Ishikawa (cell line): Measurements from ENCODE around the gene KHDRBS2.

Experiments
- CEBPB ChIP-seq: IDR thresholded peaks from 2 replicates; pipeline ENCODE4 v1.6.1; 2012
- CREB1 ChIP-seq: IDR thresholded peaks from 2 replicates; pipeline ENCODE4 v1.6.1; 2012; ENCODE audit warnings: low read depth
- EGR1 ChIP-seq: IDR thresholded peaks from 2 replicates; pipeline ENCODE4 v1.6.1; 2012
- EP300 ChIP-seq: IDR thresholded peaks from 2 replicates; pipeline ENCODE4 v1.6.1; 2012; ENCODE audit warnings: borderline replicate concordance
- FOXM1 ChIP-seq: IDR thresholded peaks from 2 replicates; pipeline ENCODE4 v1.6.1; 2012; ENCODE audit warnings: low read depth, borderline replicate concordance
- NFIC ChIP-seq: IDR thresholded peaks from 2 replicates; pipeline ENCODE4 v1.6.1; 2012
- RAD21 ChIP-seq: IDR thresholded peaks from 2 replicates; pipeline ENCODE4 v1.6.1; 2012; ENCODE audit warnings: low read depth
- REST ChIP-seq: IDR thresholded peaks from 2 replicates; pipeline ENCODE4 v1.6.1; 2012; ENCODE audit warnings: low read depth, mild to moderate bottlenecking
- TAF1 ChIP-seq: IDR thresholded peaks from 2 replicates; pipeline ENCODE4 v1.6.1; 2012; ENCODE audit warnings: low read depth, mild to moderate bottlenecking
- TCF12 ChIP-seq: IDR thresholded peaks from 2 replicates; pipeline ENCODE4 v1.6.1; 2012; ENCODE audit warnings: low read depth
- TEAD4 ChIP-seq: IDR thresholded peaks from 2 replicates; pipeline ENCODE4 v1.6.1; 2012
- USF1 ChIP-seq: IDR thresholded peaks from 2 replicates; pipeline ENCODE4 v1.6.1; 2012
- YY1 ChIP-seq: IDR thresholded peaks from 2 replicates; pipeline ENCODE4 v1.6.1; 2012; ENCODE audit warnings: low read depth
- ZBTB7A ChIP-seq: IDR thresholded peaks from 2 replicates; pipeline ENCODE4 v1.6.1; 2012; ENCODE audit warnings: low read depth
- TF ChIP-seq, protein P1 (sequence below): IDR thresholded peaks from 2 replicates; pipeline ENCODE4 v1.6.1; 2012

The KHDRBS2 gene

DNA sequence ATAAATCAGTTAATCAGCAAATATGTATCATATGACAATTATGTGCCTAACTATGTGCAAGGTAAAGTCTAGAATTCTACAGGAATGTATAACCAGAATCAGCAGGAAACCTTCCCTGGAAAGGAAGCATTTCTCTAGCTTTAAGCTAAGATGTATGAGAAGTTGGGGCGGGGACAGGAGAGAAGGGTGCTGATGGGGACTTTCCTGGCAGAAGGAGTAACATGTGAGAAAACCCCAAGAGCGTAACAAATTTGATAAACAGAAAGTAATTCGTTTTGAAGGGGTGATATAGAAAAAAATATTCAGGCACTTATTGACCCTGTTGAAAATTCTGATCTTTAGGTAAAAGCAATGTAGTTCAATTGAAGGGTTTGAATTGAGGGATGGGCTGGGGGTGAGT, 226.1 kb downstream of the KHDRBS2 start:
- TF ChIP-seq CEBPB = no peak

DNA sequence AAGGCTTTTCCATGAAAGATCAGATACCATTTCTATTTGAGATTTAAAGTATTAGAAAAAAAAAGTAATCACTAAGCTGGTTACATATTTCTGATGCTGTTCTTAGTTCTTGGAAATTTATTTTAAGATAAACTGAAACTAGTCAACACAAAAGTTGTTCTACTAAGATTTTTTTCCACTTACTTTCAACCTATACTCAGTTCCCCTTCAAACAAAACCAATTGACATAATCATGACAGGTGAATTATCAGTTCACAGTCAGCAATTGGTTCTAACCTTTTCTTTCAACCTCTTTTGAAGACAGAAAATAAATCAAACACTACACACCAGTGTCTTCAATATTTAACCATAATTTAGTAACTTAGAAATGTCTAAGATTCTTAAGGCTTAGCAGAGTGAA, 228.7 kb downstream of the KHDRBS2 start:
- TF ChIP-seq YY1 (no peak), NFIC (no peak), EGR1 (no peak)

DNA sequence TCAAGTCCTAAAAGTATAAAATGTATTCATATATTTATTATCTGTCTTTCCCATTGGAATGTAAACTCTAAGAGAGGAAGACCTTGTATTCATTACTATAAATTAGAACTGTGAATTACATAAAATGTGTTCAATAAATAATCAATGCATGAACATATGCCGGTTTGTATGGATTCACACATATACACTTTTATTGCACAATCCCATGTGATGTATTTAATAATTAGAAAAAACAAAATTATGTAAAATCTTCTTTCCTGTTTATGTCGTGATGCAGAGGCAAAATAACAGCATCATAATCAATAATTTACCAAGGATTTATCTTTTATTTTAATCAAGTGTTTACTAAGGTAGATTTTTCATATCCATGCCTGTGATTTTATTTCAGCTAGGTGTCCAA, 240.5 kb downstream of the KHDRBS2 start:
- no peak for TF ChIP-seq EGR1
- TF ChIP-seq ZBTB7A = no peak
- no peak for TF ChIP-seq TAF1
- TF ChIP-seq CEBPB = no peak
- TF ChIP-seq YY1 = no peak
- TF ChIP-seq TCF12 = no peak
- no peak for TF ChIP-seq RAD21
- TF ChIP-seq EP300 = no peak
- no peak for TF ChIP-seq NFIC
- TF ChIP-seq REST = no peak
- no peak for TF ChIP-seq CREB1
- TF ChIP-seq TEAD4 = no peak
- no peak for TF ChIP-seq FOXM1
- TF ChIP-seq, protein P1, sequence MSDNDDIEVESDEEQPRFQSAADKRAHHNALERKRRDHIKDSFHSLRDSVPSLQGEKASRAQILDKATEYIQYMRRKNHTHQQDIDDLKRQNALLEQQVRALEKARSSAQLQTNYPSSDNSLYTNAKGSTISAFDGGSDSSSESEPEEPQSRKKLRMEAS = no peak
- no peak for TF ChIP-seq USF1

- TF ChIP-seq TAF1 = no peak
- TF ChIP-seq ZBTB7A = no peak
- TF ChIP-seq YY1 = no peak
- no peak for TF ChIP-seq NFIC
- TF ChIP-seq REST = no peak
- TF ChIP-seq, protein P1 = no peak
- no peak for TF ChIP-seq RAD21
- no peak for TF ChIP-seq TEAD4
- TF ChIP-seq FOXM1 = no peak
- no peak for TF ChIP-seq CEBPB
- no peak for TF ChIP-seq TCF12
- no peak for TF ChIP-seq EP300
- TF ChIP-seq EGR1 = no peak
- no peak for TF ChIP-seq CREB1
- TF ChIP-seq USF1 = no peak
These were observed 242.9 kb downstream of the KHDRBS2 start for GRCh38 chr6:62043084-62043483.

DNA sequence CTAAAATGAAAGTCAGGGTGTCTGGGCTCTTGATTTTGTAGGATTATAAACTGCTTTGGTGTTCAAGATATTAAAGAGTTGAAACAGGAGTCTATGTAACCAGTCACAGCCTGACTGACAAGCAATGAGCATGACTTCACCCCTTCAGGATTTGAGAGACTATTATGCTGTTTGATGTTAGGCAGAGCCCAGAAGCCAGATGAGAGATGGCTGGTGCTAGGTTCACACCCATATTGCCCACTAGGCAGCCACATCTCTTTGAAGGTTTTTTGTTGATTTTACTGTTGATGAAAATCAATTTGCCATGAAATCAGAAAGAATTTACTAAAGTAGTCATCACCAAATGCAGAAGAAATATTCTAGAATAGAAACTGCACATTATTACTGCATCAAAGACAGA, 243.6 kb downstream of the KHDRBS2 start:
- TF ChIP-seq CEBPB (no peak), TEAD4 (no peak), EGR1 (no peak), CREB1 (no peak), ZBTB7A (no peak), TAF1 (no peak), REST (no peak), EP300 (no peak), USF1 (no peak), RAD21 (no peak), TCF12 (no peak)
- TF ChIP-seq, protein P1 = no peak
